RWPE1 (cell line): ENCODE results near the gene ZSWIM6.

Experiments
- CTCF ChIA-PET: fragments of 350-600 bp; sonication (Branson Sonifier 250); formaldehyde crosslinking; extraction: SDS; loops from one replicate; lab custom pipeline; 2021; lab: Yijun Ruan, JAX
- POLR2A ChIA-PET: fragments of 400-600 bp; formaldehyde crosslinking; extraction: SDS; loops from one replicate; lab custom pipeline; 2020; ENCODE audit warnings: antibody characterized with exemption; ENCODE audit not compliant: low non-redundant PET; lab: Yijun Ruan, JAX
- DNase-seq: peaks from one replicate; pipeline ENCODE4 v3.0.0; 2012; ENCODE audit warnings: low spot score
- H3K27ac ChIP-seq: fragments of 450-650 bp; 2 replicates; pipeline ENCODE4 v1.5.1; 2017
- CTCF ChIP-seq: fragments of 450-650 bp; conservative IDR thresholded peaks from 2 replicates; pipeline ENCODE4 v1.5.1; 2017; ENCODE audit warnings: low read depth, mild to moderate bottlenecking

Gene ZSWIM6

DNA sequence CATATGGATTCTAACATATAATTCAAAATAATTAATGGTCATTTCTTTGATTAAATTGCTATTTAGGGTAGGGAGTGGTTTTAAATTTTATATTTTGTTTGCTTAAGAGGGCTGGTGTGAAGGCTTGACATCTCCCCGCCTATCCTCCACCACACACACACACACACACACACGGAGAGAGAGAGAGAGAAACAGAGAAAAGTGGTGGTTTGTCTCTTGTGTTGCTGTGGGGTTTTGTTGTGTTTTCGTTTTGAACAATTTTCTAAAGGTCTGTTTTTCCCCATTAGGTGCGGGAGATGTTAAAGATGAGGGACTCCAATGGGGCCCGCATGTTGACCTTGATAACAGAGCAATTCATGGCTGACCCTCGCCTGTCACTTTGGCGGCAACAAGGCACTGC lies 161.9 kb downstream of the ZSWIM6 start:
- TF ChIP-seq CTCF = no peak
- CTCF ChIA-PET = no interaction called here
- no peak for DNase-seq
- no peak overlapping the region for H3K27ac ChIP-seq
- POLR2A ChIA-PET = no interaction called here

- no peak for TF ChIP-seq CTCF
- no peak overlapping the region for H3K27ac ChIP-seq
- no peak for DNase-seq
- ChIA-PET POLR2A (no interaction called here), CTCF (no interaction called here)
Measured at GRCh38 chr5:61496446-61496845, 164.4 kb downstream of the ZSWIM6 start.

- ChIA-PET POLR2A (no interaction called here), CTCF (interaction anchor here (0.6 to 0.8 kb wide), 3 partner anchors 8 to 526 kb away, joined by 3 to 5 read pairs (median 3); no protein-coding TSS in a partner anchor)
- TF ChIP-seq CTCF = no peak
- no peak for DNase-seq
- no peak overlapping the region for H3K27ac ChIP-seq
Measured at GRCh38 chr5:61496860-61497259, 164.8 kb downstream of the ZSWIM6 start.

GRCh38 chr5:61498121-61498520 lies 166.1 kb downstream of the ZSWIM6 start:
- POLR2A ChIA-PET = no interaction called here
- no peak for TF ChIP-seq CTCF
- no peak overlapping the region for H3K27ac ChIP-seq
- CTCF ChIA-PET = no interaction called here
- no peak for DNase-seq

DNA sequence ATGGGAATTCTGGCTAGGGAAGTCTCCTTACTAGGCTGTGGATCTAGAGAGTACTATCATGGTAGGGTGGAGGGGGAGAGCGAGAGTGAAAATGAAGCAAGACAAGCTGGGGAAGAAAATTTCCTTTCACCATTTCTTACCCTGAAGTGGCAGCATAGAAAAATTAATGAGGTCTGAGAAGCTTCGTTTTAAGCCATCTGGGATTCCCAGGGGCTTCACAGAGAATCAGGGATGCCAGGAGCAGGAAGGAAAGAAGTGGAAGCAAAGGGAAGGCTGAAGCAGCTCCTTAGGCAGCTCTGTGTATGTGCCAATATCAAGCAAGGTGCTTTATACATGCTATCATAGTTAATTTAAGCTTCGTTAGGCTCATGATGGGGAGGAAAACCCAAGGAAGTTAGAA lies 169.9 kb downstream of the ZSWIM6 start:
- POLR2A ChIA-PET = no interaction called here
- no peak for DNase-seq
- CTCF ChIA-PET = interaction anchor here (0.6 kb wide), 1 partner anchor 12 kb away, joined by 3 read pairs; no protein-coding TSS in a partner anchor
- H3K27ac ChIP-seq = no peak overlapping the region
- TF ChIP-seq CTCF = no peak

- ChIA-PET POLR2A (no interaction called here), CTCF (no interaction called here)
- TF ChIP-seq CTCF = no peak
- DNase-seq = no peak
- no peak overlapping the region for H3K27ac ChIP-seq
Measured at GRCh38 chr5:61504143-61504770, 172.2 kb downstream of the ZSWIM6 start.
